GM12801 (cell line): ENCODE results near the gene LOXL4.

Source experiments
- TF ChIP-seq, protein P1 (sequence below): IDR thresholded peaks from one replicate; pipeline ENCODE4 v1.5.1; 2011; ENCODE audit warnings: control low read depth; ENCODE audit not compliant: insufficient read length; ENCODE audit errors: extremely low read depth

LOXL4 gene

DNA sequence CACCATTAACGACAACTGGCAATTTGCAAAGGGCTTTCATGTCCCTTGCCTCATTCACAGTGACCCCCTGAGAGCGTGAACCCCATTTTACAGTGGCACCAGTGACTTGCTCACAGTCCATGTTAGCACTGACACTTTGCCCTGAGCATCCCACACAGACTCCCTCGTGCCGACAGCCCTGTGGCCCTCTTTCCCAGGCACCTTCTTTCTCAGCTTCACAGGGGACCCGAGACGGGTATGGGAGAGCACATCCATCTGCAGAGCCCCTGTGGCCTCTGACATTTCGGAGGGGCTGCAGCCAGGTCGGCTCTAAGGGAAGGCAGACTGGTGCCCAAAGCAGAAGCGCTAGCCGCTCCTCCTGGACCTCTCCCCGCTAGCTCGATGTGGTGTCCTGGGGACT lies 10.8 kb downstream of the LOXL4 start:
- TF ChIP-seq, protein P1, sequence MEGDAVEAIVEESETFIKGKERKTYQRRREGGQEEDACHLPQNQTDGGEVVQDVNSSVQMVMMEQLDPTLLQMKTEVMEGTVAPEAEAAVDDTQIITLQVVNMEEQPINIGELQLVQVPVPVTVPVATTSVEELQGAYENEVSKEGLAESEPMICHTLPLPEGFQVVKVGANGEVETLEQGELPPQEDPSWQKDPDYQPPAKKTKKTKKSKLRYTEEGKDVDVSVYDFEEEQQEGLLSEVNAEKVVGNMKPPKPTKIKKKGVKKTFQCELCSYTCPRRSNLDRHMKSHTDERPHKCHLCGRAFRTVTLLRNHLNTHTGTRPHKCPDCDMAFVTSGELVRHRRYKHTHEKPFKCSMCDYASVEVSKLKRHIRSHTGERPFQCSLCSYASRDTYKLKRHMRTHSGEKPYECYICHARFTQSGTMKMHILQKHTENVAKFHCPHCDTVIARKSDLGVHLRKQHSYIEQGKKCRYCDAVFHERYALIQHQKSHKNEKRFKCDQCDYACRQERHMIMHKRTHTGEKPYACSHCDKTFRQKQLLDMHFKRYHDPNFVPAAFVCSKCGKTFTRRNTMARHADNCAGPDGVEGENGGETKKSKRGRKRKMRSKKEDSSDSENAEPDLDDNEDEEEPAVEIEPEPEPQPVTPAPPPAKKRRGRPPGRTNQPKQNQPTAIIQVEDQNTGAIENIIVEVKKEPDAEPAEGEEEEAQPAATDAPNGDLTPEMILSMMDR, result no peak

DNA sequence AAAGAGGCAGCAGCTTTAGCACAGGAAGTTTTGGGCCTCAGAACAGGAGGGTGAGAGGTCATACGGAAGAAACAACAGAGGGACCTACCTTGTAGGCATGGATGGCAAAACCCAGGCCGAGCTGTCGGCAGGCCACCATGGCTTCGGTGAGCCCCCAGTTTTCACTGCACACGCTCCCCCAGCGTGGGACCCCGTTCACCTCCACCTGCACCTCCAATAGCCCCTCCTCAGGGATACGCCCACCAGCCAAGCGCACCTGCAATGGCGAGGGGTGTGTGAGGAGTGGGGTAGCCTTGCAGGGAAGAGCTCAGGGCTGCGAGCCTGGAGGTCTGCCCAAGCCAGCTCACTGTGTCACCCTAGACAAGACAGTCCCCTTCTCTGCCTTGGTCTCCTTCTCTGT lies 11.3 kb downstream of the LOXL4 start:
- TF ChIP-seq, protein P1, result no peak

DNA sequence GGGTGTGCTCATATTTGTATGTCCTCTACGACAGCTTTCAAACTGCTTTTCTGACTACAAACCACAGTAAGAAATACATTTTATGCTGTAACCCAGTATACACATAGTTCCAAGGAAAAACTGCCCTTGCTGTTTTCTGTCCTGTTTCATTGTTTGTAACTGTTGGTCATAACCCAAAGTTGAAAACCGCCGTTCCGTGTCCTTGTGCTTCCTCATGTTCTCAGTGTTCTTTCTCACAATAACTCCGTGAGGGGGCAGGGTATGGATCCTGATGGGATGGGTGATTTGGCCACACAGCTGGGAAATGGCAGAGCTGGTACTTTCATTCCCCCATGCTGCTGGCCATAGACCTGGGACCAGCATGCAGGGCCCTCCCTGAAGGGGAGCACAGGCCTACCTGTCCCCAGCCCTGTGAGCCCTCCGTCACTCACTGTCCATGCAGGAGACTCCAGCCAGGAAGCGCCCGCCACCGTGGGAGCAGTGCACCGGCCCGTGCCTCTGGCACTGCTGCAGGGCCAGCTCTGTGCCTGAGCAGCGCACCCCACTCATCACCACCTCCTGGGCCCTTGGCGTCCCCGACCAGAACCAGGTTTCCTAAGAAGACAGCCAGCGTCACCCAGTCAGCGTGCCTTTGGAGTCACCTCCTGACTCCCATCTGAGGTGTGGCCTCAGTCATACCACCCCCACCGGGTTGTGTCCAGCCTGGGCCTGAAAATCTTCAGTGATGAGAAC lies 12.7 kb downstream of the LOXL4 start:
- TF ChIP-seq, protein P1, result no peak

DNA sequence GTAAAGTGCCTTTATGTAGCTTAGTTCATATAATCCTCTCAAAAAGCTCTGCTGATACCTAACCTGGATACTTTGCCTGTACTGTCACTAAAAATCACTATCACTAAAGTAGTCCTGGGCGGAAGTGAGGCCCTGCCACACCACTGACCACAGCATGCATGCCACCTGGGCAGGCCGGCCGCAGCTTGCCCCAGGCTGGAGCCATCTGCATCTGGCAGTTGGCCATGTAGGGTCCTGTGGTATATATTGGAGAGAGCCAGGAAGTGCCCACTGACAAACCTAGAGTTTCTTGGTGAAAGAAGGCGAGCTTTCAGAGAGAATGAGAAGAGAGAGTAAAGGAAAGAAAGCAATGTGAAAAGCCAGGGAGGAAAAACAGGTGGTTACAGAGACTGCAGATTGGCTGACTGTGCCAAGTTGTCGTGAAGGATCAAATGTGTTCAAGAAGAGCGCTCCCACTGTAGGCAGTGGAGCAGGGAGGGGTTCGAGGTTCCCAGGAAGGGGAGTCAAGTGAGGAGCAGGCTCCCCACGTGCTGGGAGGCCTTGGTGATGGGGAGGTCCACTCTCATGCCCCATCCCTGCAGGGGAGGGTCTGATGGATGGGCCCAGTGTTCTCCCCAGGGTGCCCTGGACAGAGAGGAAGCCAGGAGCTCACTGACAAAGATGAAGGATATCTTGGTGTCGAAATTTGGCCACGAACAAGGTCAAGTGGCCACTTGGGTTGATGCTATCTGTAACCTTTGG lies 13.6 kb downstream of the LOXL4 start:
- TF ChIP-seq, protein P1, result no peak

DNA sequence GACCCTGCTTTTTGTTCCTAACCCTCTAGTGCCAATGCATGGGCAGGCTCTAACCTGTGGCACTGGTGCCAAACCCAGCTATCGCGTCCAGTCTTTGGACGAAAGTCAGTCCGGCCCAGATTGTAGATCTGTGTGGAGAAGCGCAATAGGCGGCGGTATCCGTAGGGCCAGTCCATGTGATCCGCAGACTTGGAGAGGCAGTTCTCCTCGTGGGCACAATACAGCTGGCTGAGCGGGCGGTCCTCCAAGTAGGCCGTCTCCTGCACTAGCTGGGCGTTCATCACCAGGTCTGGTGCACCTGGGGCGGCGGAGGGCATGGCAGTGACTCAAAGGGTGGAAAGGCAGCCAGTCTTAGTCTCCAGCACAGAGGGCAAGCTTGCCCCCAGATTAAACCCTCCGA lies 14.5 kb downstream of the LOXL4 start:
- TF ChIP-seq, protein P1, result no peak

DNA sequence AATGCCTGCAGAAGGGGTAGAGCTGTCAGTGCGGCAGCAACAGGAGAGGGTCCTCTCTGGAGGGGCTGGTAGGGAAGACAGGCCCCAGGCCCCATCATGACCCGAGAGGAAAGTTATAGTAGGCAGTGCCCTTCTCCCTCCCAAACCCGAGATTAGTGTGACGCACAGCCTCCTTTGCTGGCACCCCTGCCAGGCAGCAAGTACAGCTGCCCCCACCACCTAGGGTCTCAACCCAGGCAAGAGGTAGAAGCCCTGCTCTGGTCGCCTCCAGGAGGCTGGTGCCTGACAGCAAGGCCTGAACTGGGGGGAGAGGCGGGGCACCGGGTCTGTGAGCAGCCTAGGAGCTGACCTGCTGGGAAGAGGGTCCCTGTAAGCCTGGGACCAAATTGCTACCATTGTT lies 15.5 kb downstream of the LOXL4 start:
- TF ChIP-seq, protein P1, result no peak

DNA sequence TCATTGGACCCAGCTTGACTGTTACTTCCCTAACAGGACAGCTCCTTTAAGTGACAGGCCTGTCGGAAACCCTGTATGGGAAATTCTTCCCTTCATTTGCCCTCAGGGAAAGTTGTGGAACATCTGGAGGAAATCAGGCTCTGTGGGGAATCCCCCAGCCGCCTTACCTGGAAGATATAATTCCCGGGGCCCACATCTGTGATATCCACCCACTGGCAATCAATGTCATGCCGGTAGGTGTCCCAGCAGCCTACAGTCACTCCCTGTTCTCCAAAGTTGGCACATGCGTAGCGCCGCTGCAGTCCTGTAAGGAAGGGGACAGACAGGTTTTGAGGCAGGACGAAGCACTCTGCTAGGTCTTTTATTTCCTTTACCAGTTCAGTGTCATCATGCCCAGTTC lies 16.6 kb downstream of the LOXL4 start:
- TF ChIP-seq, protein P1, result no peak
